ENCODE data around the gene BMP4. TPM values are rescaled to one million over a fixed set of nuclear protein-coding genes. Genes with fewer than 3 reads are reported as not detected.

The BMP4 gene
- 3.7 TPM for total RNA-seq (ENCODE audit: unreplicated experiment)
- long read RNA-seq, partial matches to known transcripts = 0 of 2 reads
- long read RNA-seq, other reads (novel, unspliced or antisense) = 1 of 2 reads

DNA sequence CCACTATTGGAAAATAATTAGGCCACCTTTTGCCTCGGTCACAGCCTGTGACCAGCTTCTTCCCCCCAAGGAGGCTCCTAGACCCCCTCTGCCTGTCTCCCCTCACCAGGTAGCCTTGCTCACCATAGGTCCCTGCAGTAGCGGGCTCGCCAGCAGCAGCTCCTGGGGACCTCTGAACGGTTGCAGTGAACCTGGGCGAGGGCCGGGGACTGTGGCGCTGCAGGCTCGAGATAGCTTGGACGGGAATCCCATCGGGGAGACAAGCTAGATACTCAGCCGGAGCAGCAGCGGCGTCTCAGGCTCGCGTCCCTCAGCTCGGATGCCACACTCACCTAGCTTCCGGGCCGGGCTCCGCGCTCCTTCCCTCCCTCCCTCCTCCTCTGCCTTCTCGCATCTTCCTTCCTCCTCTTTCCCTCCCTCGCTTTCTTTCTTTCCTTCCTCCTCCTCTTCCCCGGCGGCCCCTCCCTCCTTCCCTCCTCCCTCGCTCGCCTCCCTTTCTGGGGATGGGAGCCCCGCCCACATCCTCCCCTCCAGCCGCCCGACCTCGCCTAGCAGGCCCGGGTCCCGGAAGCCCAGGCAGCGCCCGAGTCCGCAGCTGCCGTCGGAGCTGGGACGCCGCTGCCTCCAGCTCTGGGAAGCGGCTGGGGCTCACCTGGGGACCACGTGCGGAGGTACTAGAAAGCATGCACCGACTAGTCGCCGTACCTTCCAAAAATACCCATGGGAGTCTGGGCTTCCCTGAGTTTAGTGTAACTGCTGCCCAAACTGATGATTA, at the start of gene BMP4:
Gene BMP4 (minus strand): TSS at position 399 of the 775 bp plus-strand sequence. CDS start 4,603 bp downstream, outside the sequence.
- TF ChIP-seq, protein P1, sequence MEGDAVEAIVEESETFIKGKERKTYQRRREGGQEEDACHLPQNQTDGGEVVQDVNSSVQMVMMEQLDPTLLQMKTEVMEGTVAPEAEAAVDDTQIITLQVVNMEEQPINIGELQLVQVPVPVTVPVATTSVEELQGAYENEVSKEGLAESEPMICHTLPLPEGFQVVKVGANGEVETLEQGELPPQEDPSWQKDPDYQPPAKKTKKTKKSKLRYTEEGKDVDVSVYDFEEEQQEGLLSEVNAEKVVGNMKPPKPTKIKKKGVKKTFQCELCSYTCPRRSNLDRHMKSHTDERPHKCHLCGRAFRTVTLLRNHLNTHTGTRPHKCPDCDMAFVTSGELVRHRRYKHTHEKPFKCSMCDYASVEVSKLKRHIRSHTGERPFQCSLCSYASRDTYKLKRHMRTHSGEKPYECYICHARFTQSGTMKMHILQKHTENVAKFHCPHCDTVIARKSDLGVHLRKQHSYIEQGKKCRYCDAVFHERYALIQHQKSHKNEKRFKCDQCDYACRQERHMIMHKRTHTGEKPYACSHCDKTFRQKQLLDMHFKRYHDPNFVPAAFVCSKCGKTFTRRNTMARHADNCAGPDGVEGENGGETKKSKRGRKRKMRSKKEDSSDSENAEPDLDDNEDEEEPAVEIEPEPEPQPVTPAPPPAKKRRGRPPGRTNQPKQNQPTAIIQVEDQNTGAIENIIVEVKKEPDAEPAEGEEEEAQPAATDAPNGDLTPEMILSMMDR (IDR thresholded peaks at IDR 0.05; ENCODE audit: partially characterized antibody, unreplicated experiment) = no peak
- peak within 1 kb of the TSS; percentile 98 for H3K4me3 Mint-ChIP-seq (ENCODE audit: unreplicated experiment)
- H3K4me1 Mint-ChIP-seq (ENCODE audit: low read depth, unreplicated experiment) = peaks cover 12% of the 10 kb centered on the region
- peaks cover 10% of the 10 kb centered on the region for H3K27me3 Mint-ChIP-seq (ENCODE audit: unreplicated experiment)
- peak; percentile 73 for DNase-seq
- peaks cover 8% of the 10 kb centered on the region for H3K9me3 Mint-ChIP-seq (ENCODE audit: unreplicated experiment)
- no peaks in the 10 kb centered on the region for H3K36me3 Mint-ChIP-seq (ENCODE audit: unreplicated experiment)
- H3K27ac Mint-ChIP-seq (ENCODE audit: unreplicated experiment) = no peak within 1 kb of the TSS

DNA sequence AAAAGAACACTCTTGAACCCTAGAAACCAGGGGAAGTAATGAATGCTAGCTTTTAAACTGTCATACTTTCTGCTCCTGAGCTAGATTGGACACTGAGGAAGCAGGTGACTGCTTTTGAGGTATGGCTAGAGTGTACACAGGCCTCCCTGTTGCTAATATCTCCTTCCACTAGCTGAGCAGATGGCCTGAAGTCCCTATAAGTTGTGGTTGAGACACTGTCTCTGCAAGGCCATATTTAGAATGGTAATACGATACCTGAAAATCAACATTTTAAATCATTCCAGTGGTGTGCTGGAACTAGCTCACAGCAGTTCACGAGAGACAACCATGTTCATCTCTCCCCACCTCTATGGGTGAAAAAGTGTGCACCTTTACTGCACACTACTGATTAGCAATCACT, 46.4 kb upstream of the BMP4 start:
- Mint-ChIP-seq H3K36me3 (ENCODE audit: unreplicated experiment) (peaks cover 14% of the 10 kb centered on the region), H3K9me3 (ENCODE audit: unreplicated experiment) (peaks cover 12% of the 10 kb centered on the region), H3K27ac (ENCODE audit: unreplicated experiment) (peak overlapping the region; percentile 87)

DNA sequence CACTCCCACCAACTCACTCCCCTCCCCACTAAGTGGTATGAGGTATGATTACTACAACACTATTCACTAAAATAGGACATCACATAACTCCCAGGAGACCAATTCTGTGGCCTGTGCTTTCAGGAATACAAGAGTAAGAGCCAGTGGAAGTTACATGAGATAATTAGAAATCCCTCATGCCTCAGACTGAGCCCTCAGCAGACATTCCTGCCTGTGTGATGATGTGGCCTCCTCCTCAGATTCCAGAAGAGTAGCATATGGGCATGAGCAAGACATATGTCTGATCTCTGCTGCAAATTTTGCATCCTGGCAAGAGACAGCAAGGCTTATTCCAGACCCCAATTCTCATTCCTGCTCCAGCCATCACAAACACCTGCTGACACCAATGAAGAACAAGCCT, 46.0 kb upstream of the BMP4 start:
- DNase-seq = peak; percentile 18
- Mint-ChIP-seq H3K4me1 (ENCODE audit: low read depth, unreplicated experiment) (peaks cover 23% of the 10 kb centered on the region), H3K36me3 (ENCODE audit: unreplicated experiment) (peaks cover 14% of the 10 kb centered on the region), H3K9me3 (ENCODE audit: unreplicated experiment) (peaks cover 12% of the 10 kb centered on the region), H3K27me3 (ENCODE audit: unreplicated experiment) (peaks cover 3% of the 10 kb centered on the region), H3K4me3 (ENCODE audit: unreplicated experiment) (peak overlapping the region; percentile 9), H3K27ac (ENCODE audit: unreplicated experiment) (peak overlapping the region; percentile 87)
- TF ChIP-seq, protein P1 (IDR thresholded peaks at IDR 0.05; ENCODE audit: partially characterized antibody, unreplicated experiment) = no peak

More for the DNA sequence above, 46.4 kb upstream of the BMP4 start:
- TF ChIP-seq, protein P1 (IDR thresholded peaks at IDR 0.05; ENCODE audit: partially characterized antibody, unreplicated experiment) = no peak
- Mint-ChIP-seq H3K27me3 (ENCODE audit: unreplicated experiment) (peaks cover 3% of the 10 kb centered on the region), H3K4me3 (ENCODE audit: unreplicated experiment) (peak overlapping the region; percentile 26), H3K4me1 (ENCODE audit: low read depth, unreplicated experiment) (peaks cover 23% of the 10 kb centered on the region)
- no peak for DNase-seq

DNA sequence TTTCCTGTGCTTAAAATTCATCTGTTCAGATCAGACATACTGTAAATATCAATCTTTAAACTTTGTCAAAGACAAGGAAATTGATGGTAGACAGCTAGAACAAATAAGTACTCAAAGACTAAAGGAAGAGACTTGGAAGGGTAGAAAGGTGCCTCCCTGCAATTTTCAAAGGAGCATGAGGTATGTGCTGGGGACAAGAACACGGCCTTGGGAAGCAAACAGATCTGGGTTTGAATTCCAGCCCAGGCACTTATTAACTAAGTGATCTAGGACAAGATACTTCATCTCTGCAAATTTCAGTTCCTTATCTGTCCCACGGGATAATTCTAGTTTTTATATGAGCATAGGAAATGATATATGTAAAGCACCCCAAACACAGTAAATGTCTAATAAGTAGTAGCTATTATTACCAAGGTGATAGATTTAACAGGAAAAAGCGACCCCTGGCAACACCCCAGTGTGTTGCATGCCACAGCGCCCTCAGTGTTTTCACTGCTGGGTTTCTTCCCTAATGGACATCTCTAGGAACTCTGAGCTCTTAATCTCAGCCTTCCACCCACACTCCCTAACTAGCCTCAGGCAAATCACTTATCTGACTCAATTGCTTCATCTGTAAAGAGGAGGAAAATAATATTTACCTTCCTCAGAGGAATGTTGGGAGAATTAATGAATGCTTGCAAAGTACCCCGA, 44.7 kb upstream of the BMP4 start:
- no peak overlapping the region for H3K4me3 Mint-ChIP-seq (ENCODE audit: unreplicated experiment)
- no peak overlapping the region for H3K27ac Mint-ChIP-seq (ENCODE audit: unreplicated experiment)
- peaks cover 6% of the 10 kb centered on the region for H3K36me3 Mint-ChIP-seq (ENCODE audit: unreplicated experiment)
- H3K4me1 Mint-ChIP-seq (ENCODE audit: low read depth, unreplicated experiment) = peaks cover 23% of the 10 kb centered on the region
- H3K27me3 Mint-ChIP-seq (ENCODE audit: unreplicated experiment) = peaks cover 3% of the 10 kb centered on the region
- DNase-seq = peak; percentile 22
- H3K9me3 Mint-ChIP-seq (ENCODE audit: unreplicated experiment) = peaks cover 12% of the 10 kb centered on the region
- TF ChIP-seq, protein P1 (IDR thresholded peaks at IDR 0.05; ENCODE audit: partially characterized antibody, unreplicated experiment) = no peak

All from glutamatergic neuron (in vitro differentiated cells).